ENCODE measurements around the gene SRC.

DNA sequence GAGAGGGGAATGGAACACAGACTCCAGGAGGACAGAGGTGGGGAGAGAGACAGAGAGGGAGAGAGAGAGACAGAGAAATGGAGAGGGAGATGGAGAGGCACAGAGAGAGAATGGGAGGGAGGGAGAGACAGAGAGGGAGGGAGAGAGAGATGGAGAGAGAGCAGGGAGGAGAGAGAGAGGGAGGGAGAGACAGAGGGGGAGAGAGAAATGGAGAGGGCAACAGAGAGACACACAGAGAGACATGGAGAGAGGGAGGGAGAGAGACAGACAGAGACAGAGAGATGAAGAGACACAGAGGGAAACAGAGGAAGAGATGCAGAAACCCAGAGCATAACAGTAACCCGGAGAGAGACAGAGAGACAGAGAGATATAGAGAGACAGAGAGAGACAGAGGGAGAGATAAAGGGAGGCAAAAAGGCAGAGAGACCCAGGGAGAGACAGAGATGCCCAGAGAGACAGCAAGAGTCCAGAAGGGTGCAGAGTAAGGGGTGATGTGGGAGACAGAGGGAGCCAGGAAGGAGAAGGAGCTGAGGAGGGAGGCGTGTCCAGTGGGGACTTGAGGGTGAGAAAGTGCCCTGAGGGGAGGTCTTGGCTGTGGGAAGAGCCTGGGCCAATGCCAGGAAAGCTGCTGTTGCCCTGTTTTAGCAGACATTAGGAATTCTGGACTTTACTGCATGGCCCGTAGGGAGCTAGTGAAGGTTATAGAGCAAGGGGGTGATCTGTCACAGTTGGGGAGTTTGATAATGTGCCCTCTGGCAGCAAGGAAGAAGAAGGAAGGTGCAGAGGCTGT lies 78.3 kb downstream of the SRC start:
- TF ChIP-seq CTCF (IDR thresholded peaks at IDR 0.05): no peak
- TF ChIP-seq POLR2A (IDR thresholded peaks at IDR 0.05): no peak

All from thyroid gland (tissue), 4 donors.